ENCODE measurements around the gene HBM. TPM values are rescaled to one million over a fixed set of nuclear protein-coding genes. Genes with fewer than 3 reads are reported as not detected.

Gene HBM
- total RNA-seq, 1 experiment from 2014 or later, result not detected

- no peak for DNase-seq (ENCODE audit: low spot score)
- ChIA-PET POLR2A (ENCODE audit: low non-redundant PET) (no interaction called here), CTCF (no interaction called here)
- no TSS peak for BruUV-seq (replicated peaks)
- intact Hi-C loops (cut with micrococcal nuclease; ENCODE audit: unreplicated experiment), result no loop called here
- TF ChIP-seq EZH2 (IDR thresholded peaks at IDR 0.05; ENCODE audit: borderline replicate concordance, low read depth, low read length, poor library complexity, severe bottlenecking), result no peak
- Histone ChIP-seq H3K9me3 (ENCODE audit: low read depth, low read length, poor library complexity, severe bottlenecking) (no peaks in the 10 kb centered on the region), H3K36me3 (ENCODE audit: insufficient read depth, low read length, poor library complexity, severe bottlenecking) (peaks cover 81% of the 10 kb centered on the region), H3K4me1 (ENCODE audit: insufficient read depth, low read length, poor library complexity, severe bottlenecking) (no peaks in the 10 kb centered on the region), H3K27ac (ENCODE audit: low read depth, low read length, poor library complexity, severe bottlenecking) (no peak overlapping the region), H3K4me3 (ENCODE audit: low read depth, low read length, poor library complexity, severe bottlenecking) (no peak overlapping the region), H3K27me3 (replicated peaks; ENCODE audit: insufficient read depth, low read depth, low read length, poor library complexity) (no peaks in the 10 kb centered on the region)
Observed at GRCh38 chr16:212999-213398, 47.2 kb downstream of the HBM start.

Other genes starting within 250 kb of the HBM start
- 41.5 and 48.5 TPM in 2 replicates for gene POLR3K, start 112.4 kb upstream of the HBM start, total RNA-seq (2021)
- gene SNRNP25, start 112.2 kb upstream of the HBM start, total RNA-seq (2021), result 52.5 and 54.9 TPM in 2 replicates
- 5.8 TPM in 2 replicates for gene RHBDF1, start 93.3 kb upstream of the HBM start, total RNA-seq (2021)
- 30.6 and 34.2 TPM in 2 replicates for gene MPG, start 87.8 kb upstream of the HBM start, total RNA-seq (2021)
- gene NPRL3, start 27.3 kb upstream of the HBM start, total RNA-seq (2021), result 61.6 and 62.6 TPM in 2 replicates
- not detected in 2 replicates for gene HBZ, start 13.3 kb upstream of the HBM start, total RNA-seq (2021)
- gene HBA2, start 6.9 kb downstream of the HBM start, total RNA-seq (2021), result 1.9 and 6.1 TPM in 2 replicates
- 5.9 and 9.5 TPM in 2 replicates for gene HBA1, start 10.7 kb downstream of the HBM start, total RNA-seq (2021)
- 1.2 and 5.2 TPM in 2 replicates for gene HBQ1, start 14.5 kb downstream of the HBM start, total RNA-seq (2021)
- 128 and 152 TPM in 2 replicates for gene LUC7L, start 63.5 kb downstream of the HBM start, total RNA-seq (2021)
- 72.4 and 82.1 TPM in 2 replicates for gene FAM234A, start 68.8 kb downstream of the HBM start, total RNA-seq (2021)
- not detected in 2 replicates for gene RGS11, start 110.0 kb downstream of the HBM start, total RNA-seq (2021)
- gene ARHGDIG, start 114.6 kb downstream of the HBM start, total RNA-seq (2021), result 0.41 and 0.48 TPM in 2 replicates
- 0.46 TPM in 1 of 2 replicates, not detected in the other for gene PDIA2, start 117.2 kb downstream of the HBM start, total RNA-seq (2021)
- gene AXIN1, start 186.7 kb downstream of the HBM start, total RNA-seq (2021), result 32.7 and 38.2 TPM in 2 replicates
- 150 and 157 TPM in 2 replicates for gene MRPL28, start 204.6 kb downstream of the HBM start, total RNA-seq (2021)
- 38.7 and 47.1 TPM in 2 replicates for gene PGAP6, start 216.0 kb downstream of the HBM start, total RNA-seq (2021)
- 261 and 321 TPM in 2 replicates for gene NME4, start 231.2 kb downstream of the HBM start, total RNA-seq (2021)
- gene DECR2, start 235.9 kb downstream of the HBM start, total RNA-seq (2021), result 27.5 and 28.7 TPM in 2 replicates

Measured in A673 (cell line).